ENCODE results near the gene DNALI1.
A peak's percentile ranks its signal among the peaks of the same experiment; 100 is the strongest.

The DNALI1 gene

GRCh38 chr1:37560401-37561132 is 3.8 kb downstream of the DNALI1 start:
- no peak for DNase-seq (ENCODE audit: low spot score)
- no peak for TF ChIP-seq CTCF (IDR thresholded peaks at IDR 0.05; ENCODE audit: extremely low read depth, missing control alignments)

- peak; percentile 2 for TF ChIP-seq CTCF (IDR thresholded peaks at IDR 0.05; ENCODE audit: extremely low read depth, missing control alignments)
- DNase-seq (ENCODE audit: low spot score): peak; percentile 51
Measured at GRCh38 chr1:37561133-37562132, 4.7 kb downstream of the DNALI1 start.

GRCh38 chr1:37562984-37563383 is 6.2 kb downstream of the DNALI1 start:
- no peak for TF ChIP-seq CTCF (IDR thresholded peaks at IDR 0.05; ENCODE audit: extremely low read depth, missing control alignments)
- no peak for DNase-seq (ENCODE audit: low spot score)

- no peak for DNase-seq (ENCODE audit: low spot score)
- TF ChIP-seq CTCF (IDR thresholded peaks at IDR 0.05; ENCODE audit: extremely low read depth, missing control alignments): no peak
Measured at GRCh38 chr1:37564892-37565291, 8.2 kb downstream of the DNALI1 start.

GRCh38 chr1:37567023-37567422 is 10.3 kb downstream of the DNALI1 start:
- no peak for TF ChIP-seq CTCF (IDR thresholded peaks at IDR 0.05; ENCODE audit: extremely low read depth, missing control alignments)
- no peak for DNase-seq (ENCODE audit: low spot score)

- no peak for TF ChIP-seq CTCF (IDR thresholded peaks at IDR 0.05; ENCODE audit: extremely low read depth, missing control alignments)
- DNase-seq (ENCODE audit: low spot score): no peak
Measured at GRCh38 chr1:37570528-37571334, 14.0 kb downstream of the DNALI1 start.

All from GM20000 (cell line).